Large intestine (tissue), 3 donors: ENCODE measurements around the gene LMF1. TPM values are rescaled to one million over a fixed set of nuclear protein-coding genes. Genes with fewer than 3 reads are reported as not detected.

Experiments used
- DNase-seq, 2 donors: peaks; one replicate each; pipeline versions ENCODE4 v3.0.0 to v3.0.0-alpha.2; 2013
- H3K27ac ChIP-seq: one replicate; pipeline ENCODE4 v1.5.1; 2013; ENCODE audit warnings: low read length
- H3K27me3 ChIP-seq: 2 replicates; pipeline ENCODE4 v1.6.1; 2013; ENCODE audit warnings: low read length; ENCODE audit not compliant: control insufficient read depth, insufficient read depth
- H3K36me3 ChIP-seq: 2 replicates; pipeline ENCODE4 v1.6.1; 2013; ENCODE audit warnings: low read length; ENCODE audit not compliant: control insufficient read depth, insufficient read depth
- H3K4me1 ChIP-seq: one replicate; pipeline ENCODE4 v1.6.1; 2013; ENCODE audit warnings: low read length; ENCODE audit not compliant: control insufficient read depth, insufficient read depth
- H3K4me3 ChIP-seq: one replicate; pipeline ENCODE4 v1.5.1; 2013; ENCODE audit warnings: low read length
- H3K9me3 ChIP-seq: one replicate; pipeline ENCODE4 v1.6.1; 2013; ENCODE audit warnings: mild to moderate bottlenecking, low read depth, low read length, moderate library complexity; ENCODE audit not compliant: control insufficient read depth
- WGBS: methylation state at CpG from one replicate; pipeline ENCODE4 v1.1.5; 2013; ENCODE audit warnings: low lambda C conversion rate; ENCODE audit not compliant: insufficient coverage; 5-methylcytosine and 5-hydroxymethylcytosine counted together
- polyA plus RNA-seq: library from polyadenylated mRNA; unstranded; fragments of 120-200 nt; gene quantifications from one replicate; pipeline ENCODE4 v1.2.1, GENCODE V29; 2013

LMF1 gene
- polyA plus RNA-seq, 1 donor = 17.2 TPM

DNA sequence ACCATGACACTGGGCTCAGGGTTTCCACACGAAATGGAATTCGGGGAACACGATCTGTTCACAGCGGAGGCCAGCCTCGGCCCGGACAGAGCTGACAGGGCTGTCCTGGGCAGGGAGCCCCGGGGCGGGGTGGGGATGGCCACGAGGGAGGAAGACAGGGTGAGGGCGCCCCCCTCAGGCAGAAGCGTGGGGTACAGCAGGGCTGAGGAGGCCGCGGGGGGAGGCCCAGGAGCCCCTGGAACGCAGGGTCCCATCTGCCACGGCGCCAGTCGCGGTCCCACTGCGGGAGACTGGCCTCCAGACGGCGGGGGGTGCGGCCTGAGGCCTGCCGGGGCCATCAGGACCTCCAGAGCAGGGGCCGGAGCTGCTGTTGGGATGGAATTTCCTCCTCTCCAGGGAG is 75.9 kb downstream of the LMF1 start:
- DNase-seq = no peak
- Histone ChIP-seq H3K27ac (no peak overlapping the region), H3K9me3 (no peaks in the 10 kb centered on the region), H3K4me1 (no peaks in the 10 kb centered on the region), H3K27me3 (no peaks in the 10 kb centered on the region), H3K4me3 (no peak overlapping the region), H3K36me3 (peaks cover 3% of the 10 kb centered on the region)
- no CpG with 5 or more reads among the region's 24 CpGs for WGBS

GRCh38 chr16:894136-894535 is 76.6 kb downstream of the LMF1 start:
- peaks cover 3% of the 10 kb centered on the region for H3K36me3 ChIP-seq
- no peaks in the 10 kb centered on the region for H3K4me1 ChIP-seq
- no peak overlapping the region for H3K4me3 ChIP-seq
- H3K9me3 ChIP-seq = no peaks in the 10 kb centered on the region
- no peaks in the 10 kb centered on the region for H3K27me3 ChIP-seq
- no CpG with 5 or more reads among the region's 27 CpGs for WGBS
- DNase-seq = no peak
- no peak overlapping the region for H3K27ac ChIP-seq

GRCh38 chr16:893360-893759 is 77.4 kb downstream of the LMF1 start:
- no peak for DNase-seq
- no peaks in the 10 kb centered on the region for H3K9me3 ChIP-seq
- no CpG with 5 or more reads among the region's 18 CpGs for WGBS
- H3K36me3 ChIP-seq = peaks cover 3% of the 10 kb centered on the region
- no peak overlapping the region for H3K4me3 ChIP-seq
- no peak overlapping the region for H3K27ac ChIP-seq
- H3K27me3 ChIP-seq = no peaks in the 10 kb centered on the region
- H3K4me1 ChIP-seq = no peaks in the 10 kb centered on the region

DNA sequence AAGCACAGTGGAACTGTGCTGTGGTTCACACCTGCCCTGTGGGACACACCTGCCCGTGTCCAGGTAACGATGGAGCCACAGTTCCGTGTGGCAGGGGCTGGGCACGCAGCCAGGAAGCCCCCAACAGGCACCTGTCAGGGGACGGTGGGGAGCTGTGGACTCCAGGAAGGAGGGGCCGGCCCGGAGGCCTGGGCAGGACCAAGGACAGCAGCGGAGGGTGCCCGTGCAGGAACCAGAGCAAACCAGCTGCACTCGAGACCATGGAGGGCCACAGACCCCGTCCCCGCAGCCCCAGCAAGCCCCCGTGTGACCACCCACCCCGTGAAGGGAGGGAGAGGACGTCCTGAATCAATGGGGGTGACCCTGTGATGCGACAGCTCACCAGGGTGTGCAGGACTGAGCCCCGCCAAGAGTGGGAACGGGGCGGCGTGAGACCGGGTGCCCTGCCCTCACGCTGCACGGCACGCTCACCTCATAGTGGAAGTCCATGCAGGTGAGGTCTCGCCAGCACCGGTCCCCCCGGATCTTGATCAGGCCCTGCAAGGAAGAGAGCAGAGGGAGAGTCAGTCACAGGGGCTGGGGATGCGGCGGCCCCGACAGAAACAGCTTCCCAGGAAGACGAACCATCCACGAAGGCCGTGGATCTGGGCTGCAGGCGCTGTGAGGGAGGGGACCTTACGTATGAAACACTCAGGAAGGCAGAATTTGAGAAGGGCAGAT is 78.1 kb downstream of the LMF1 start:
- no peaks in the 10 kb centered on the region for H3K4me1 ChIP-seq
- peaks cover 3% of the 10 kb centered on the region for H3K36me3 ChIP-seq
- no peaks in the 10 kb centered on the region for H3K27me3 ChIP-seq
- DNase-seq = no peak
- no peak overlapping the region for H3K27ac ChIP-seq
- no peak overlapping the region for H3K4me3 ChIP-seq
- WGBS = 100% methylated on average over 4 of the region's 35 CpGs
- no peaks in the 10 kb centered on the region for H3K9me3 ChIP-seq

DNA sequence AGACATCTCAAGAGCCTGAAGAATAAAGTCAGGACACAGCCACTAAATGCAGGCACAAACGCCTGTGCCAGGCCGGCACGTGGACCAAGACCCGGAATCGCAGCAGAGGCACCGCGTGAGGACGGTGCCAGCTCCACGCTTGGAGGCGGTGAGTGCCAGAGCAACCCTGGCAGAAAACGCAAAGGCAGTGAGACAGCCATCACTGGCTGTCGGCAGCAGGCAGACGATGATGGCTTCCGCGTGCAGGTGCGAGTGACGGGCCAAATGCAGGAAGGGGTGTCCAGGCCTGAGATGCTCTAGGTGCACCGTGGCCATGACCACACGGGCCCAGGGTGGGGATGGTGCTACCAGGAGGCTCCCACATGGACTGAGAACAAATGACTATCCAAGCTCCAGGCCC is 78.8 kb downstream of the LMF1 start:
- no peaks in the 10 kb centered on the region for H3K4me1 ChIP-seq
- DNase-seq = no peak
- peaks cover 2% of the 10 kb centered on the region for H3K9me3 ChIP-seq
- H3K36me3 ChIP-seq = peaks cover 3% of the 10 kb centered on the region
- H3K27me3 ChIP-seq = no peaks in the 10 kb centered on the region
- no CpG with 5 or more reads among the region's 19 CpGs for WGBS
- no peak overlapping the region for H3K27ac ChIP-seq
- H3K4me3 ChIP-seq = no peak overlapping the region

DNA sequence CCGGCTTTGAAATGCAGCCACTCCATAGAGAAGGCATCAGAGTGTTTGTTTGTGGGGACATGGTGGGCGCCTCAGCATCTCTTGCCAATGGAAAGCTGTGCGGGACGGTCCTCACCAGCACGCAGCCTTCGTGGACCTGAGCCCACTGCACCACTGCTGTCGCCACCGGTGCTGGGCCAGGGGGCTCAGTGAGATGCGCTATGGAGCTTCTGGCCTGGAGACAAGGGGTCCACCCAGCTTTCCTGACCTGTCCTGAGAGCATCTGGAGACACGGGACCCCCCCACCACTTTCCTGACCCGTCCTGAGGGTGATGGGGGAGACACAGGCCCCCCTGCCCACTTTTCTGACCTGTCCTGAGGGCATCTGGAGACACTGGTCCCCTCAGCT is 79.4 kb downstream of the LMF1 start:
- Histone ChIP-seq H3K27ac (no peak overlapping the region), H3K4me3 (no peak overlapping the region)

GRCh38 chr16:890716-891352 is 80.0 kb downstream of the LMF1 start:
- Histone ChIP-seq H3K36me3 (peaks cover 3% of the 10 kb centered on the region), H3K9me3 (peaks cover 7% of the 10 kb centered on the region), H3K27me3 (no peaks in the 10 kb centered on the region), H3K4me3 (no peak overlapping the region), H3K4me1 (no peaks in the 10 kb centered on the region), H3K27ac (no peak overlapping the region)
- no CpG with 5 or more reads among the region's 20 CpGs for WGBS
- no peak for DNase-seq

More for the DNA sequence above, 79.4 kb downstream of the LMF1 start:
- no CpG with 5 or more reads among the region's 11 CpGs for WGBS
- DNase-seq = no peak
- Histone ChIP-seq H3K9me3 (peaks cover 3% of the 10 kb centered on the region), H3K4me1 (no peaks in the 10 kb centered on the region), H3K27me3 (no peaks in the 10 kb centered on the region), H3K36me3 (peaks cover 3% of the 10 kb centered on the region)

DNA sequence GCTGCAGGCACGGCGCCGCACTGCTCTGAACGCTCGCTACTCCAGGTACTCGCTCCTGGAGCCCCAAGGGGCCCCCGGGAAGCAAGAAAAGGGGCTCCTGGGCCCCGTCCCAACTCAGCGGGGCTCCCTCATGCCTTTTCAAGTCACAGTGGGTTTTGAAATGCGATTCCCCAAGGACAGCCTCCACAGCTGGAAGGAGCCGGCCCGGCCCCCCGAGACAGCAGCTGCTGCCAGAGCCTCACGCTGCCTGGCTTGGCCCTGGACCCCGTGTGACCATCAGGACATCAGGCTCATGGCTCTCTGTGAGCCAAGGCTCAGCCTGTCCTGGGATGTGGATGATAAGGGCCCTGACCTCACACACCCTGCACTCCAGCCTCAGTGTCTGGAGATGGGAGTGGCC is 80.6 kb downstream of the LMF1 start:
- Histone ChIP-seq H3K9me3 (peaks cover 7% of the 10 kb centered on the region), H3K27me3 (no peaks in the 10 kb centered on the region), H3K36me3 (peaks cover 3% of the 10 kb centered on the region), H3K27ac (no peak overlapping the region), H3K4me1 (no peaks in the 10 kb centered on the region), H3K4me3 (no peak overlapping the region)
- DNase-seq = no peak
- WGBS = no CpG with 5 or more reads among the region's 15 CpGs

DNA sequence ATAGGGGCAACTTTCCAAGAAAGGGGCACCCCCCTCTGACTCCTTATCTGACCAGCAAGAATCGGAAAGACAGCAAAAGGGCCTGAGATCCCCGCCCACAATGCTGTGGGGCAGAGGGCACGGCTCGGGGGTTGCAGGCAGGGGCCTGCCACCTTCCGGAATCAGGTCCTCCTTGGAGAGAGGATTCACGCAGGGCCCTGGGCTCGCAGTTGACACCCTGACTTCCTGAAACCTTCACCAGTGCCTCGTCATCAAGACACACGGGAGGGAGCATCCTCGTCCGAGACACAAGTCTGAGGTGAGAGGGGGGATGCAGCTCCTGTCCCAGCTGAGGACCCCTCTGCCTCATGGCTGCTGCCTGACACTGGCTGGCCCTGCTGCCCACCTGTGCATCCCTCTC is 81.2 kb downstream of the LMF1 start:
- H3K4me3 ChIP-seq = no peak overlapping the region
- H3K9me3 ChIP-seq = peaks cover 7% of the 10 kb centered on the region
- H3K4me1 ChIP-seq = no peaks in the 10 kb centered on the region
- peaks cover 3% of the 10 kb centered on the region for H3K36me3 ChIP-seq
- no peak for DNase-seq
- no peak overlapping the region for H3K27ac ChIP-seq
- WGBS = 92% methylated on average over 2 of the region's 11 CpGs
- H3K27me3 ChIP-seq = no peaks in the 10 kb centered on the region

GRCh38 chr16:888901-889570 is 81.7 kb downstream of the LMF1 start:
- no peak overlapping the region for H3K27ac ChIP-seq
- DNase-seq = no peak
- no CpG with 5 or more reads among the region's 24 CpGs for whole genome bisulfite sequencing
- no peak overlapping the region for H3K4me3 ChIP-seq
- H3K4me1 ChIP-seq = no peaks in the 10 kb centered on the region
- no peaks in the 10 kb centered on the region for H3K27me3 ChIP-seq
- peaks cover 7% of the 10 kb centered on the region for H3K9me3 ChIP-seq
- H3K36me3 ChIP-seq = peaks cover 3% of the 10 kb centered on the region
